Measurements from ENCODE around the gene PRDM4.
A peak's percentile ranks its signal among the peaks of the same experiment; 100 is the strongest.

Gene PRDM4

GRCh38 chr12:107760809-107761501 is at the start of gene PRDM4:
PRDM4 (minus strand) TSS chr12:107761137; CDS start chr12:107760515, 622 bp downstream.
- DNase-seq (ENCODE audit: low read depth), result peak; percentile 69
- TF ChIP-seq CTCF (conservative IDR thresholded peaks at IDR 0.05; ENCODE audit: low read depth, low read length), result no peak

GRCh38 chr12:107807471-107808150 is 46.7 kb upstream of the PRDM4 start:
- no peak for TF ChIP-seq CTCF (conservative IDR thresholded peaks at IDR 0.05; ENCODE audit: low read depth, low read length)
- H3K4me3 ChIP-seq (ENCODE audit: low read length), result no peak overlapping the region
- DNase-seq (ENCODE audit: low read depth), result no peak

More at GRCh38 chr12:107760809-107761501, at the start of gene PRDM4:
- H3K4me3 ChIP-seq (ENCODE audit: low read length), result peak within 1 kb of the TSS; percentile 88

- no peak for DNase-seq (ENCODE audit: low read depth)
- no peak for TF ChIP-seq CTCF (conservative IDR thresholded peaks at IDR 0.05; ENCODE audit: low read depth, low read length)
- H3K4me3 ChIP-seq (ENCODE audit: low read length), result no peak overlapping the region
Observed at GRCh38 chr12:107805488-107806180, 44.7 kb upstream of the PRDM4 start.

GRCh38 chr12:107803092-107803491 is 42.2 kb upstream of the PRDM4 start:
- no peak overlapping the region for H3K4me3 ChIP-seq (ENCODE audit: low read length)
- no peak for TF ChIP-seq CTCF (conservative IDR thresholded peaks at IDR 0.05; ENCODE audit: low read depth, low read length)
- DNase-seq (ENCODE audit: low read depth), result no peak

GRCh38 chr12:107801150-107801549 is 40.2 kb upstream of the PRDM4 start:
- no peak overlapping the region for H3K4me3 ChIP-seq (ENCODE audit: low read length)
- no peak for DNase-seq (ENCODE audit: low read depth)
- TF ChIP-seq CTCF (conservative IDR thresholded peaks at IDR 0.05; ENCODE audit: low read depth, low read length), result no peak

- TF ChIP-seq CTCF (conservative IDR thresholded peaks at IDR 0.05; ENCODE audit: low read depth, low read length), result no peak
- no peak overlapping the region for H3K4me3 ChIP-seq (ENCODE audit: low read length)
- DNase-seq (ENCODE audit: low read depth), result no peak
Observed at GRCh38 chr12:107798580-107798979, 37.6 kb upstream of the PRDM4 start.
